HCT116 (cell line): Measurements from ENCODE around the gene PCED1A. TPM values are rescaled to one million over a fixed set of nuclear protein-coding genes. Genes with fewer than 3 reads are reported as not detected.

Source experiments
- ATAC-seq: fragments of 200-7000 bp; cut with Tn5 transposase; 2 replicates; pipeline ENCODE4 v1.9.1; 2020; ENCODE audit warnings: mild to moderate bottlenecking, moderate library complexity
- BruUV-seq: library from RNA; stranded (reverse); fragments of 400-500 nt; replicated peaks from 2 replicates; lab custom pipeline; 2021; lab: Mats Ljungman, UMichigan
- CTCF ChIA-PET: fragments of 300-600 bp; sonication (Branson Sonifier 250); formaldehyde crosslinking; loops from one replicate; lab custom pipeline; 2021; ENCODE audit warnings: antibody characterized with exemption; lab: Charles Lee
- POLR2A ChIA-PET: fragments of 300-600, 350-600 bp; sonication (Branson Sonifier 250); formaldehyde crosslinking; loops from one replicate; lab custom pipeline; 2021; ENCODE audit warnings: antibody characterized with exemption; lab: Charles Lee
- RAD21 ChIA-PET, 2 experiments: fragments of 300-600 bp; sonication (Branson Sonifier 250); formaldehyde crosslinking; loops; one replicate each; lab custom pipeline; 2023; ENCODE audit warnings: low total read pairs in 2 of 2; ENCODE audit not compliant: uncharacterized antibody in 2 of 2, unreplicated experiment in 2 of 2, low non-redundant PET in 1 of 2; lab: Charles Lee
- DNase-seq: peaks from one replicate; pipeline ENCODE4 v3.0.0-alpha.2; 2010; ENCODE audit warnings: low read depth, low spot score
- H2AFZ ChIP-seq: fragments of 200-600 bp; shearing (Covaris generic), sonication (generic); 2 replicates; pipeline ENCODE4 v1.6.1; 2017; ENCODE audit warnings: low read depth, mixed run types, mixed read lengths, antibody characterized with exemption, low read length; ENCODE audit not compliant: poor library complexity, severe bottlenecking
- H3K27ac ChIP-seq: 2 replicates; pipeline ENCODE4 v1.5.1; 2012; ENCODE audit warnings: low read depth, low read length
- H3K27me3 ChIP-seq: fragments of 200-600 bp; sonication (generic); 2 replicates; pipeline ENCODE4 v1.6.1; 2016; ENCODE audit warnings: mixed run types, low read length, mixed read lengths; ENCODE audit not compliant: insufficient read depth
- H3K36me3 ChIP-seq, 2 experiments: fragments of 200-500 bp in 1 of 2; fragments of 200-600 bp in 1 of 2; sonication (Bioruptor generic) in 1 of 2; sonication (generic) in 1 of 2; 2 replicates each; pipeline versions ENCODE4 v1.5.1 to v1.6.1; 2014 to 2016; ENCODE audit warnings: low read length in 2 of 2, inconsistent platforms in 1 of 2, mixed read lengths in 1 of 2, mixed run types in 1 of 2; ENCODE audit not compliant: insufficient read depth in 2 of 2, control insufficient read depth in 1 of 2
- H3K4me1 ChIP-seq, 2 experiments: fragments of 200-600 bp in 1 of 2; sonication (generic) in 1 of 2; 2 replicates each; pipeline versions ENCODE4 v1.5.1 to v1.6.1; 2012 to 2017; ENCODE audit warnings: low read length in 2 of 2, inconsistent platforms in 1 of 2, mild to moderate bottlenecking in 1 of 2, mixed read lengths in 1 of 2, mixed run types in 1 of 2, moderate library complexity in 1 of 2; ENCODE audit not compliant: insufficient read depth in 2 of 2, control insufficient read depth in 1 of 2
- H3K4me2 ChIP-seq: fragments of 200-600 bp; sonication (generic); 2 replicates; pipeline ENCODE4 v1.6.1; 2017; ENCODE audit warnings: mixed run types, low read length, mixed read lengths
- H3K4me3 ChIP-seq, 2 experiments: fragments of 200-600 bp in 1 of 2; sonication (generic) in 1 of 2; replicated peaks in 1 of 2; 2 replicates each; pipeline ENCODE4 v1.5.1; 2011 to 2016; ENCODE audit warnings: low read length in 2 of 2, control low read depth in 1 of 2, low read depth in 1 of 2, mild to moderate bottlenecking in 1 of 2, mixed read lengths in 1 of 2, mixed run types in 1 of 2
- H3K79me2 ChIP-seq: fragments of 200-600 bp; sonication (generic); 2 replicates; pipeline ENCODE4 v1.6.1; 2017; ENCODE audit warnings: mild to moderate bottlenecking, mixed run types, low read length, moderate library complexity, mixed read lengths; ENCODE audit not compliant: insufficient read depth
- H3K9ac ChIP-seq: fragments of 200-600 bp; sonication (generic); 2 replicates; pipeline ENCODE4 v1.6.1; 2016; ENCODE audit warnings: low read length, mixed read lengths
- H3K9me2 ChIP-seq: fragments of 200-600 bp; sonication (generic), shearing (Covaris generic); 2 replicates; pipeline ENCODE4 v1.6.1; 2017; ENCODE audit warnings: mixed run types, mild to moderate bottlenecking, moderate library complexity; ENCODE audit not compliant: insufficient read depth
- H3K9me3 ChIP-seq, 2 experiments: fragments of 200-500 bp in 1 of 2; fragments of 200-600 bp in 1 of 2; sonication (Bioruptor generic) in 1 of 2; sonication (generic) in 1 of 2; 2 replicates each; pipeline ENCODE4 v1.6.1; 2014 to 2017; ENCODE audit warnings: low read length in 2 of 2, mixed read lengths in 2 of 2, inconsistent platforms in 1 of 2, low read depth in 1 of 2, mild to moderate bottlenecking in 1 of 2, mixed run types in 1 of 2, moderate library complexity in 1 of 2; ENCODE audit not compliant: control insufficient read depth in 1 of 2, insufficient read depth in 1 of 2
- H4K20me1 ChIP-seq: fragments of 200-600 bp; sonication (generic), shearing (Covaris generic); 2 replicates; pipeline ENCODE4 v1.6.1; 2017; ENCODE audit warnings: mixed run types, mild to moderate bottlenecking, moderate library complexity; ENCODE audit not compliant: insufficient read depth
- ATF3 ChIP-seq: IDR thresholded peaks from 2 replicates; pipeline ENCODE4 v1.6.1; 2012
- CBX3 ChIP-seq: IDR thresholded peaks from 2 replicates; pipeline ENCODE4 v1.6.1; 2012; ENCODE audit warnings: low read depth
- CEBPB ChIP-seq: IDR thresholded peaks from 2 replicates; pipeline ENCODE4 v1.6.1; 2012; ENCODE audit warnings: low read depth
- ELF1 ChIP-seq: IDR thresholded peaks from 2 replicates; pipeline ENCODE4 v1.6.1; 2012; ENCODE audit warnings: low read depth, borderline replicate concordance
- EZH2 ChIP-seq: fragments of 200-600 bp; sonication (generic); IDR thresholded peaks from 2 replicates; pipeline ENCODE4 v1.6.1; 2017; ENCODE audit warnings: antibody characterized with exemption, mixed run types
- EZH2phosphoT487 ChIP-seq: fragments of 200-600 bp; IDR thresholded peaks from 2 replicates; pipeline ENCODE4 v1.6.1; 2018; ENCODE audit warnings: antibody characterized with exemption, borderline replicate concordance
- FOSL1 ChIP-seq: IDR thresholded peaks from 2 replicates; pipeline ENCODE4 v1.6.1; 2012; ENCODE audit warnings: low read depth
- JUND ChIP-seq: IDR thresholded peaks from 2 replicates; pipeline ENCODE4 v1.6.1; 2012
- POLR2A ChIP-seq: IDR thresholded peaks from 2 replicates; pipeline ENCODE4 v1.7.0; 2011; ENCODE audit warnings: borderline replicate concordance; ENCODE audit not compliant: insufficient read depth, insufficient read length; ENCODE audit errors: extremely low read depth
- POLR2AphosphoS5 ChIP-seq: IDR thresholded peaks from 2 replicates; pipeline ENCODE4 v1.6.1; 2011; ENCODE audit warnings: mild to moderate bottlenecking, low read depth, low read length, moderate library complexity
- RAD21 ChIP-seq: IDR thresholded peaks from 2 replicates; pipeline ENCODE4 v1.6.1; 2012; ENCODE audit warnings: low read depth, mild to moderate bottlenecking
- REST ChIP-seq: IDR thresholded peaks from 2 replicates; pipeline ENCODE4 v1.6.1; 2012; ENCODE audit warnings: low read depth
- SRF ChIP-seq: IDR thresholded peaks from 2 replicates; pipeline ENCODE4 v1.6.1; 2012; ENCODE audit warnings: low read depth
- YY1 ChIP-seq: IDR thresholded peaks from 2 replicates; pipeline ENCODE4 v1.6.1; 2011; ENCODE audit warnings: low read length, low read depth, moderate library complexity, mild to moderate bottlenecking; ENCODE audit not compliant: insufficient replicate concordance; ENCODE audit errors: extremely low read depth
- ZFX ChIP-seq: fragments of 450-650 bp; IDR thresholded peaks from 2 replicates; pipeline ENCODE4 v1.6.1; 2017
- ZNF274 ChIP-seq: fragments of 200-500 bp; sonication (Bioruptor generic); IDR thresholded peaks from 2 replicates; pipeline ENCODE4 v1.6.1; 2014; ENCODE audit warnings: mild to moderate bottlenecking, low read depth, low read length, inconsistent platforms
- intact Hi-C: fragments of 100-400 bp; cut with micrococcal nuclease; formaldehyde crosslinking; loops from 2 replicates; pipeline ENCODE4 v1.10.0; 2022
- total RNA-seq: library from RNA; stranded (reverse); gene quantifications from one replicate; pipeline ENCODE4 v1.2.1, GENCODE V29; 2021; ENCODE audit not compliant: unreplicated experiment

Gene PCED1A
- total RNA-seq, 1 experiment from 2014 or later, result 31.8 TPM

DNA sequence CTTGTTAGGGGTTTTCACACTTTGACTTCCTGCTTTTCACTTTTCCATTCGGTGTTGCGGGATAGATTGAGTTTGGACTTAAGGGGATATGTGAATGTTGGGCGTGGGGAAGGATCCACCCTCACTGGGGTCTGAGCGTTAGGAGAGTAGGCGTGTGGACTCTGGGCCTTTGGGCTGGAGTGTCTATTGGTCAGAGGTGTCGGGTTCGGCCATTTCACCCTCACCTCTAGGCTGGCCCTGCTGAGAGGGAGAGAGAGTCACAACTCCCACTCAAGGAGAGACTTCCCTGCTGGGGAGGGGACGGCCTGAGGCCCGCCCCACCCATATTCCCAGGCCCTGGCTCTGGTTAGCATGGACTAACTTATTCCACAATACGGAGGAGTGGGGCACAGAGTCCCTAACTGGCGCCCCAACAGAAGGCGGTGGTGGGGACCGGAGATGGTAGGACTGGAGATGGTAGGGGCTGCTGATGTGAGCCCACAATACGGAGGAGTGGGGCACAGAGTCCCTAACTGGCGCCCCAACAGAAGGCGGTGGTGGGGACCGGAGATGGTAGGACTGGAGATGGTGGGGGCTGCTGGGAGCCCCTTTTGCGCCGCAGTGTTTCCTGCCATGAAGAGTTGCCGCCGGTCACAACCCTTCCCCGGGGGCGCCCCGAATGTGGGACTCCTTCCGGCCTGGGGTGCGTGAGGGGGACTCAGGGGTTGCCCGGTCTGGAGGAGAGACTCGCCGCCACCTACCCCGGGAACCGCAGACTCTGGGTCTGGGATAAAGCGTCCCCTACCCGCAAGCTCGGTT lies 31.4 kb upstream of the PCED1A start:
- DNase-seq (no peak), ATAC-seq (no peak)
- Histone ChIP-seq H3K4me2 (peak overlapping the region; percentile 77), H3K4me3 (no peak overlapping the region), H3K36me3 (no peaks in the 10 kb centered on the region), H3K79me2 (peaks cover 33% of the 10 kb centered on the region), H3K9ac (no peak overlapping the region), H3K4me1 (peaks cover 21 to 50% of the 10 kb centered on the region in 2 experiments), H3K27me3 (no peaks in the 10 kb centered on the region), H3K9me3 (no peaks in the 10 kb centered on the region), H2AFZ (no peak overlapping the region), H3K27ac (no peak overlapping the region), H4K20me1 (0 out of 2 replicates have a peak, but pooled peaks cover under 1% of the 10 kb centered on the region), H3K9me2 (no peaks in the 10 kb centered on the region)
- TF ChIP-seq RAD21 (no peak), POLR2A (no peak), EZH2phosphoT487 (no peak), ZFX (no peak), REST (no peak), CBX3 (no peak), POLR2AphosphoS5 (no peak), ELF1 (no peak), CEBPB (no peak), EZH2 (no peak), FOSL1 (no peak), ZNF274 (no peak), SRF (no peak), JUND (no peak), ATF3 (no peak), YY1 (no peak)
- ChIA-PET POLR2A (no interaction called here), RAD21 (no interaction called here), CTCF (no interaction called here)
- intact Hi-C loops, result no loop called here
- BruUV-seq, result no TSS peak
